GM23248 (cell line): ENCODE measurements around the gene ARHGAP23.

Source experiments
- EZH2 ChIP-seq: fragments of 200-600 bp; sonication (generic); IDR thresholded peaks from 2 replicates; pipeline ENCODE4 v1.6.1; 2018; ENCODE audit warnings: antibody characterized with exemption, mild to moderate bottlenecking; ENCODE audit not compliant: insufficient read depth, poor library complexity, severe bottlenecking
- EZH2phosphoT487 ChIP-seq: fragments of 200-600 bp; sonication (generic); IDR thresholded peaks from 2 replicates; pipeline ENCODE4 v1.6.1; 2018; ENCODE audit warnings: antibody characterized with exemption, moderate library complexity, mild to moderate bottlenecking, low read depth; ENCODE audit not compliant: insufficient read depth

GRCh38 chr17:38421871-38422827, 6.1 kb upstream of the ARHGAP23 start:
- no peak for TF ChIP-seq EZH2
- no peak for TF ChIP-seq EZH2phosphoT487
